ENCODE measurements around the gene STRADA. TPM values are rescaled to one million over a fixed set of nuclear protein-coding genes. Genes with fewer than 3 reads are reported as not detected.

Gene STRADA
- polyA plus RNA-seq, 6 donors from 2014 or later, result 21.1 to 33.2 (median 26.3) TPM

DNA sequence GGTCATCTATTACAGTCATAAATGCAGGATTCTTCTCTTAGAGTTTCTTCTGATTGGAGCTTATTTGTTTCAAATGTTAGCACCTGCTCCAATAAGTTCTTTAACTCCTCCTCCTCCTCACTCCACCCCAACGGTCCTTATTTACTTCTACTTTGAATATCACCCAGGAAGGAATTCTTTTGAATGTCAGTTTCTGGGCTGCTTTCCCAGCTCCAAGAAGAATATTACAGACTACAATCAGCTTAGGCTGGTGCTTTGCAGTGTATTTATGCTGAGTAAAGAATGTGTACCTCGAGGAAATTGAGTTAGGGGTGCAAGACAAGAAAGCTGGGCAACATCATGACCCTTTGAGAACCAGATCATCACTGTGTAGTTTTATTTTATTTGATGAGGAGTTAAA is 88.5 kb downstream of the STRADA start:
- Mint-ChIP-seq H3K27me3 (no peaks in the 10 kb centered on the region), H3K27ac (no peak overlapping the region), H3K4me3 (no peak overlapping the region), H3K9me3 (no peaks in the 10 kb centered on the region), H3K36me3 (peaks cover 4 to 8% of the 10 kb centered on the region in 2 donors), H3K4me1 (peaks cover 5 to 13% (median 8%) of the 10 kb centered on the region in 3 donors)
- DNase-seq (no peak), ATAC-seq (ENCODE audit: low read depth in 2 of 2) (no peak)

Other genes starting within 250 kb of the STRADA start
- gene KCNH6, start 218.4 kb downstream of the STRADA start, polyA plus RNA-seq (ENCODE audit: low read depth in 6 of 6), result not detected
- gene DCAF7, start 191.3 kb downstream of the STRADA start, polyA plus RNA-seq (ENCODE audit: low read depth in 6 of 6), result 10 to 100 TPM; 58.6 to 88.5 (median 79.1) TPM
- 10 to 100 TPM; 14.9 to 19.7 (median 16.8) TPM for gene TACO1, start 140.9 kb downstream of the STRADA start, polyA plus RNA-seq (ENCODE audit: low read depth in 6 of 6)
- gene MAP3K3, start 119.4 kb downstream of the STRADA start, polyA plus RNA-seq (ENCODE audit: low read depth in 6 of 6), result 10 to 100 TPM; 20.8 to 39.1 (median 28.7) TPM
- gene LIMD2, start 41.7 kb downstream of the STRADA start, polyA plus RNA-seq (ENCODE audit: low read depth in 6 of 6), result 100 to 1,000 TPM; 557 to 994 (median 667) TPM
- 10 to 100 TPM; 27.1 to 46.1 (median 36.3) TPM for gene CCDC47, start 31.8 kb upstream of the STRADA start, polyA plus RNA-seq (ENCODE audit: low read depth in 6 of 6)
- gene DDX42, start 32.4 kb upstream of the STRADA start, polyA plus RNA-seq (ENCODE audit: low read depth in 6 of 6), result 10 to 100 TPM in 4 of 6 donors, 1 to 10 TPM in 2; 6.3 to 24.1 (median 13.5) TPM
- gene PSMC5, start 85.6 kb upstream of the STRADA start, polyA plus RNA-seq (ENCODE audit: low read depth in 6 of 6), result 100 to 1,000 TPM; 107 to 220 (median 118) TPM
- gene FTSJ3, start 85.9 kb upstream of the STRADA start, polyA plus RNA-seq (ENCODE audit: low read depth in 6 of 6), result 10 to 100 TPM in 5 of 6 donors, 1 to 10 TPM in 1; 3.8 to 35.5 (median 22.2) TPM
- gene SMARCD2, start 100.9 kb upstream of the STRADA start, polyA plus RNA-seq (ENCODE audit: low read depth in 6 of 6), result 100 to 1,000 TPM in 2 of 6 donors, 10 to 100 TPM in 4; 62.0 to 142 (median 95.1) TPM
- gene CSH2, start 131.9 kb upstream of the STRADA start, polyA plus RNA-seq (ENCODE audit: low read depth in 6 of 6), result not detected
- not detected for gene GH2, start 140.1 kb upstream of the STRADA start, polyA plus RNA-seq (ENCODE audit: low read depth in 6 of 6)
- not detected for gene CSH1, start 154.8 kb upstream of the STRADA start, polyA plus RNA-seq (ENCODE audit: low read depth in 6 of 6)
- not detected for gene CSHL1, start 169.5 kb upstream of the STRADA start, polyA plus RNA-seq (ENCODE audit: low read depth in 6 of 6)
- 1 to 10 TPM in 1 of 6 donors, not detected in 5; 1.8 TPM for gene GH1, start 177.0 kb upstream of the STRADA start, polyA plus RNA-seq (ENCODE audit: low read depth in 6 of 6)
- gene CD79B, start 190.5 kb upstream of the STRADA start, polyA plus RNA-seq (ENCODE audit: low read depth in 6 of 6), result 1,000 to 10,000 TPM; 2,263 to 2,851 (median 2,433) TPM
- gene SCN4A, start 231.1 kb upstream of the STRADA start, polyA plus RNA-seq (ENCODE audit: low read depth in 6 of 6), result 1 to 10 TPM in 3 of 6 donors, under 1 TPM in 2, not detected in 1; 0.89 to 1.4 (median 1.1) TPM

All from naive B cell (primary cell).